GM21825 (cell line): ENCODE data around the gene PROM1.
A peak's percentile ranks its signal among the peaks of the same experiment; 100 is the strongest.

Experiments
- ATAC-seq: cut with Tn5 transposase; IDR thresholded peaks from one replicate; pipeline ENCODE4 v1.9.1; 2021; ENCODE audit warnings: mild to moderate bottlenecking, moderate library complexity; ENCODE audit not compliant: unreplicated experiment

Gene PROM1

GRCh38 chr4:16029262-16029661 is 54.6 kb downstream of the PROM1 start:
- ATAC-seq: no peak

- no peak for ATAC-seq
These were observed 56.2 kb downstream of the PROM1 start for GRCh38 chr4:16027626-16028025.

GRCh38 chr4:16027114-16027513 is 56.7 kb downstream of the PROM1 start:
- ATAC-seq: no peak

GRCh38 chr4:16026160-16026761 is 57.6 kb downstream of the PROM1 start:
- no peak for ATAC-seq

GRCh38 chr4:16025268-16025667 is 58.6 kb downstream of the PROM1 start:
- no peak for ATAC-seq

GRCh38 chr4:16023776-16024408 is 59.9 kb downstream of the PROM1 start:
- ATAC-seq: no peak

- no peak for ATAC-seq
These were observed 61.8 kb downstream of the PROM1 start for GRCh38 chr4:16021804-16022560.

- no peak for ATAC-seq
These were observed 64.2 kb downstream of the PROM1 start for GRCh38 chr4:16019649-16020048.

- no peak for ATAC-seq
These were observed 65.0 kb downstream of the PROM1 start for GRCh38 chr4:16018841-16019240.

GRCh38 chr4:16018061-16018676 is 65.7 kb downstream of the PROM1 start:
- no peak for ATAC-seq

GRCh38 chr4:16016536-16016935 is 67.3 kb downstream of the PROM1 start:
- no peak for ATAC-seq

- no peak for ATAC-seq
These were observed 72.7 kb downstream of the PROM1 start for GRCh38 chr4:16011173-16011572.

- ATAC-seq: no peak
These were observed 74.7 kb downstream of the PROM1 start for GRCh38 chr4:16009153-16009552.

- no peak for ATAC-seq
These were observed 76.2 kb downstream of the PROM1 start for GRCh38 chr4:16007471-16008095.

- ATAC-seq: no peak
These were observed 76.9 kb downstream of the PROM1 start for GRCh38 chr4:16006771-16007446.

GRCh38 chr4:16005676-16006075 is 78.1 kb downstream of the PROM1 start:
- no peak for ATAC-seq

- ATAC-seq: peak; percentile 92
These were observed 82.4 kb downstream of the PROM1 start for GRCh38 chr4:16001484-16001858.

- ATAC-seq: peak; percentile 15
These were observed 82.9 kb downstream of the PROM1 start for GRCh38 chr4:16000708-16001483.

- ATAC-seq: no peak
These were observed 87.0 kb downstream of the PROM1 start for GRCh38 chr4:15996773-15997172.

- no peak for ATAC-seq
These were observed 88.0 kb downstream of the PROM1 start for GRCh38 chr4:15995826-15996225.
